SU-DHL-6 (cell line): Measurements from ENCODE around the gene LCOR.

Experiments
- H2AFZ ChIP-seq: fragments of 200-600 bp; sonication (generic); 2 replicates; pipeline ENCODE4 v1.6.1; 2014; ENCODE audit warnings: low read depth, mild to moderate bottlenecking, moderate library complexity, mixed read lengths, antibody characterized with exemption, low read length; ENCODE audit not compliant: severe bottlenecking
- H3F3A ChIP-seq: fragments of 200-600 bp; shearing (Covaris generic); 2 replicates; pipeline ENCODE4 v1.6.0; 2016; ENCODE audit warnings: antibody characterized with exemption, mild to moderate bottlenecking; ENCODE audit not compliant: insufficient read depth
- H3K27ac ChIP-seq: fragments of 200-600 bp; sonication (generic); 2 replicates; pipeline ENCODE4 v1.5.1; 2016; ENCODE audit warnings: low read depth, mild to moderate bottlenecking, low read length, moderate library complexity, mixed read lengths
- H3K27me3 ChIP-seq: fragments of 200-600 bp; sonication (generic), shearing (Covaris generic); 2 replicates; pipeline ENCODE4 v1.6.0; 2014; ENCODE audit warnings: mild to moderate bottlenecking, low read length
- H3K36me3 ChIP-seq: fragments of 200-600 bp; sonication (generic); 2 replicates; pipeline ENCODE4 v1.6.1; 2014; ENCODE audit warnings: mild to moderate bottlenecking, low read length, mixed read lengths
- H3K4me2 ChIP-seq: fragments of 300-600, 200-600 bp; shearing (Covaris generic), sonication (generic); 2 replicates; pipeline ENCODE4 v1.6.0; 2014; ENCODE audit warnings: low read length, low read depth, mild to moderate bottlenecking; ENCODE audit not compliant: poor library complexity, severe bottlenecking
- H3K4me3 ChIP-seq: fragments of 200-600 bp; sonication (generic); 2 replicates; pipeline ENCODE4 v1.5.1; 2014; ENCODE audit warnings: antibody characterized with exemption, low read length, mild to moderate bottlenecking, mixed read lengths; ENCODE audit not compliant: insufficient read depth, poor library complexity, severe bottlenecking
- H3K79me2 ChIP-seq: fragments of 200-600 bp; sonication (generic); 2 replicates; pipeline ENCODE4 v1.6.1; 2014; ENCODE audit warnings: mild to moderate bottlenecking, low read length, moderate library complexity; ENCODE audit not compliant: insufficient read depth
- H3K9ac ChIP-seq: fragments of 200-600 bp; sonication (generic); 2 replicates; pipeline ENCODE4 v1.7.0; 2014; ENCODE audit warnings: mild to moderate bottlenecking, low read length
- H3K9me2 ChIP-seq: fragments of 200-600 bp; sonication (generic); replicated peaks from 2 replicates; pipeline ENCODE4 v1.6.1; 2014; ENCODE audit warnings: low read length; ENCODE audit not compliant: insufficient read depth
- H3K9me3 ChIP-seq: fragments of 200-600 bp; sonication (generic); 2 replicates; pipeline ENCODE4 v1.6.1; 2014; ENCODE audit warnings: low read length, mixed read lengths; ENCODE audit not compliant: insufficient read depth
- H4K20me1 ChIP-seq: fragments of 200-600 bp; sonication (generic); 2 replicates; pipeline ENCODE4 v1.6.1; 2014; ENCODE audit warnings: low read depth, mild to moderate bottlenecking, antibody characterized with exemption, low read length, moderate library complexity, mixed read lengths
- EZH2phosphoT487 ChIP-seq: fragments of 200-600 bp; sonication (generic), shearing (Covaris generic); conservative IDR thresholded peaks from 2 replicates; pipeline ENCODE4 v1.6.1; 2018; ENCODE audit warnings: mild to moderate bottlenecking, antibody characterized with exemption, low read length, moderate library complexity, mixed read lengths
- TF ChIP-seq, protein P1 (sequence below): fragments of 200-600 bp; sonication (generic); IDR thresholded peaks from one replicate; pipeline ENCODE4 v1.5.1; 2017; ENCODE audit warnings: antibody characterized with exemption, mild to moderate bottlenecking, low read length, moderate library complexity; ENCODE audit not compliant: insufficient read depth, poor library complexity, severe bottlenecking

LCOR gene

DNA sequence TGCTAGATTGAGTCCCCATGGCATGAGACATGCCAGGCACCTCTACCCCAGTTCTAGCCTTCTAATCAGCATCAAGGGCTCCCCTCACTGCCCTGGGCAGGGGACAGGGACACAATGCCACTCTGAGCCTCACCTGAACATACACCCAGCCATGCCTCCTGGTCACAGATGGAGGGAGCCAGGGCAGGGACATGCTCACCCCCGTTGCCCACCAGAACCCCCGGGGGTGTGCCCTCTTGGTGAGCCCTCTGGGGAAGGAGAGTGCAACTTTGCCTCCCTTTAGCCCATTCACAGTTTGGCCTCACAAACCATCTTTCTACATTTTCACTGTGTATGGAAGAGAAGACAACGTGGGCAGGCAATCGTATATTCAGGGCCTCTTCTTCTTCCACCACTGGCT lies 167.2 kb downstream of the LCOR start:
- H3K27me3 ChIP-seq = no peaks in the 10 kb centered on the region
- H3K79me2 ChIP-seq = no peaks in the 10 kb centered on the region
- H3K27ac ChIP-seq = no peak overlapping the region
- H3K36me3 ChIP-seq = no peaks in the 10 kb centered on the region
- no peak overlapping the region for H3K4me2 ChIP-seq
- no peak overlapping the region for H3K9ac ChIP-seq
- no peaks in the 10 kb centered on the region for H3K9me3 ChIP-seq
- H4K20me1 ChIP-seq = no peaks in the 10 kb centered on the region
- no peak overlapping the region for H3K4me3 ChIP-seq
- H3K9me2 ChIP-seq = no peaks in the 10 kb centered on the region
- TF ChIP-seq EZH2phosphoT487 = no peak
- H3F3A ChIP-seq = no peaks in the 10 kb centered on the region
- H2AFZ ChIP-seq = no peak overlapping the region

DNA sequence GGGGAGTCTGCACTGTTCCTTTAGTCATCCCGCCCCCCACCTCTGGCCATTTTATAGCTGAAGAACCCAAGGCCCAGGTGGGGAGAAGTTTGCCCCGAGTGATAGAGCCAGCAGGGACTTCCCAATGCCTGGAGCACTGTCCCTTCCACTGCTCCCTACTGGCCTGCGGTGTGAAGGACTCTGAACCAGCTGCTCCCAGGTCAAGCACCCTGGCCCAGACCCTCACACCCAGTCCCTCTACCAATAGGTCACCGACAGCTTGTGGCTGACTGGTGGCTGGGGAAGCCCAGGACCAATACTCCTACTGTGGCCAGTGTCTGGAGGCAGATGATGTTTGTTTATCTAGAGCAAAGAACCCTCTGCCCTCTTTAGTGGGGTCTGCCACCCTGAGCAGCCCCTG lies 167.9 kb downstream of the LCOR start:
- H3K9me3 ChIP-seq = no peaks in the 10 kb centered on the region
- H3K4me2 ChIP-seq = no peak overlapping the region
- H3K27ac ChIP-seq = no peak overlapping the region
- H4K20me1 ChIP-seq = no peaks in the 10 kb centered on the region
- no peak overlapping the region for H2AFZ ChIP-seq
- H3K27me3 ChIP-seq = no peaks in the 10 kb centered on the region
- no peaks in the 10 kb centered on the region for H3K36me3 ChIP-seq
- H3K9me2 ChIP-seq = no peaks in the 10 kb centered on the region
- no peak overlapping the region for H3K4me3 ChIP-seq
- no peaks in the 10 kb centered on the region for H3F3A ChIP-seq
- H3K9ac ChIP-seq = no peak overlapping the region
- TF ChIP-seq, protein P1, sequence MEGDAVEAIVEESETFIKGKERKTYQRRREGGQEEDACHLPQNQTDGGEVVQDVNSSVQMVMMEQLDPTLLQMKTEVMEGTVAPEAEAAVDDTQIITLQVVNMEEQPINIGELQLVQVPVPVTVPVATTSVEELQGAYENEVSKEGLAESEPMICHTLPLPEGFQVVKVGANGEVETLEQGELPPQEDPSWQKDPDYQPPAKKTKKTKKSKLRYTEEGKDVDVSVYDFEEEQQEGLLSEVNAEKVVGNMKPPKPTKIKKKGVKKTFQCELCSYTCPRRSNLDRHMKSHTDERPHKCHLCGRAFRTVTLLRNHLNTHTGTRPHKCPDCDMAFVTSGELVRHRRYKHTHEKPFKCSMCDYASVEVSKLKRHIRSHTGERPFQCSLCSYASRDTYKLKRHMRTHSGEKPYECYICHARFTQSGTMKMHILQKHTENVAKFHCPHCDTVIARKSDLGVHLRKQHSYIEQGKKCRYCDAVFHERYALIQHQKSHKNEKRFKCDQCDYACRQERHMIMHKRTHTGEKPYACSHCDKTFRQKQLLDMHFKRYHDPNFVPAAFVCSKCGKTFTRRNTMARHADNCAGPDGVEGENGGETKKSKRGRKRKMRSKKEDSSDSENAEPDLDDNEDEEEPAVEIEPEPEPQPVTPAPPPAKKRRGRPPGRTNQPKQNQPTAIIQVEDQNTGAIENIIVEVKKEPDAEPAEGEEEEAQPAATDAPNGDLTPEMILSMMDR = no peak
- TF ChIP-seq EZH2phosphoT487 = no peak
- no peaks in the 10 kb centered on the region for H3K79me2 ChIP-seq

DNA sequence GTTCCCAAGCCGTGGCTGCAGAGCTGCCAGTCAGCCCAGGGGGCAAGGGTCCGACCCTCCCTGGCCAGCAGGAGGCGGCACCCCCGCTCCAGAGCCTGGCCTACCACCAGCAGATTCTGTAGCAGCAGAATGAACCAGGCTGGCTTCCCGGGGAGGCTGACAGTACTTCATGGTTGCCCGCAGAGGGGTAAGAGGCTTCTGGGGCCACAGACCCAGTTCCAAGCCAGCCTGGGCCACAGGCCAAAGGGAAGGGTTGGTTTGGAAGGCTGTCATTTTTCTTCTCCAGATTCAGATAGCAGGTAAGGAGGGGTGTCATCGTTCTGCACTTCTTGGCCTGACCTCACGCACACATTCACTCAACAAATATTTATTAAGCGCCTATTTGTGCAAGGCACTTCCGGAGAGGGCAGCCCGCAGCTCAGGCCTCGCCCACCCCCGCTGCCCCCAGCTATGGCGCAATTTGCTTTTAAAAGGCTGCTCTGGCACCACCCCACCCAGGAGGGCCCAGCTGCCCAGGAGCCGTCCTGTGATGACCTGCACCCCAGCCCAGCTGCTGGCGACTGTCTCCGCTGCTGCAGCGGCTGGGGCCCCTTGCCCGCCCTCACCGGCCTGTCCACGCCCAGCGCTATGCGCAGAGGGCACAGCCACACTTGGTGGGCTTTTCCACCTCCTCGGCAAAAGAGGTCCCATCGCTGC lies 168.5 kb downstream of the LCOR start:
- no peak overlapping the region for H3K4me2 ChIP-seq
- no peak overlapping the region for H3K9ac ChIP-seq
- H3K4me3 ChIP-seq = no peak overlapping the region

More for the DNA sequence above, 168.5 kb downstream of the LCOR start:
- Histone ChIP-seq H2AFZ (no peak overlapping the region), H3K9me3 (no peaks in the 10 kb centered on the region), H3K36me3 (no peaks in the 10 kb centered on the region), H4K20me1 (no peaks in the 10 kb centered on the region), H3K27me3 (no peaks in the 10 kb centered on the region), H3K27ac (no peak overlapping the region), H3K9me2 (no peaks in the 10 kb centered on the region), H3F3A (no peaks in the 10 kb centered on the region), H3K79me2 (no peaks in the 10 kb centered on the region)
- TF ChIP-seq EZH2phosphoT487 = no peak
- TF ChIP-seq, protein P1 = no peak
